Uterus (tissue), 4 donors: ENCODE measurements around the gene SLC2A9. TPM values are rescaled to one million over a fixed set of nuclear protein-coding genes. Genes with fewer than 3 reads are reported as not detected.

ENCODE experiments used
- DNase-seq, 2 donors: peaks; one replicate each; pipeline ENCODE4 v3.0.0-alpha.2; 2019 to 2020
- H3K27ac ChIP-seq, 2 donors: fragments of 200-600 bp; sonication (generic); 1 replicate in 1 of 2; 2 replicates in 1 of 2; pipeline ENCODE4 v1.5.1; 2016 to 2018
- H3K27me3 ChIP-seq, 2 donors: fragments of 200-600 bp; sonication (generic); one replicate each; pipeline ENCODE4 v1.5.1; 2018 to 2019; ENCODE audit warnings: control low read depth in 1 of 2
- H3K36me3 ChIP-seq, 2 donors: fragments of 200-600 bp; sonication (generic); one replicate each; pipeline ENCODE4 v1.5.1; 2019; ENCODE audit warnings: control low read depth in 1 of 2
- H3K4me1 ChIP-seq, 2 donors: fragments of 200-600 bp; sonication (generic); one replicate each; pipeline ENCODE4 v1.5.1; 2018 to 2019; ENCODE audit warnings: control low read depth in 1 of 2
- H3K4me3 ChIP-seq, 2 donors: fragments of 200-600 bp; sonication (generic); 1 replicate in 1 of 2; 2 replicates in 1 of 2; pipeline ENCODE4 v1.5.1; 2018 to 2019; ENCODE audit warnings: mild to moderate bottlenecking in 1 of 2
- H3K9me3 ChIP-seq, 2 donors: fragments of 200-600 bp; sonication (generic); one replicate each; pipeline ENCODE4 v1.5.1; 2019; ENCODE audit warnings: control low read depth in 1 of 2
- CTCF ChIP-seq, 4 experiments: fragments of 200-600 bp in 2 of 4; fragments of 450-650 bp in 2 of 4; sonication (generic) in 2 of 4; IDR thresholded peaks; one replicate each; pipeline ENCODE4 v1.5.1; 2016 to 2019; ENCODE audit warnings: antibody characterized with exemption in 4 of 4, mild to moderate bottlenecking in 2 of 4, moderate library complexity in 1 of 4
- POLR2A ChIP-seq, 2 donors: fragments of 450-650 bp; IDR thresholded peaks; one replicate each; pipeline ENCODE4 v1.6.1; 2016; ENCODE audit warnings: antibody characterized with exemption in 2 of 2, mild to moderate bottlenecking in 1 of 2, moderate library complexity in 1 of 2
- intact Hi-C: fragments of 100-400 bp; cut with DNase I; formaldehyde crosslinking; loops from one replicate; pipeline ENCODE4 v1.15.1; 2023; ENCODE audit warnings: low total_unique reads
- total RNA-seq, 4 donors: library from RNA; depleted of rRNA in 3 of 4; stranded (reverse); fragments of >200 nt in 3 of 4; gene quantifications; one replicate each; pipeline versions ENCODE4 v1.1.0 to v1.2.4, GENCODE V29; 2014 to 2023
- donor health status: DM: yes; HTN: yes; CAD: no.

The SLC2A9 gene
- total RNA-seq, 4 donors from 2014 or later: 0.51 to 9.3 (median 7.1) TPM

- DNase-seq: no peak
Observed at GRCh38 chr4:9938933-9939332, 82.4 kb downstream of the SLC2A9 start.

DNA sequence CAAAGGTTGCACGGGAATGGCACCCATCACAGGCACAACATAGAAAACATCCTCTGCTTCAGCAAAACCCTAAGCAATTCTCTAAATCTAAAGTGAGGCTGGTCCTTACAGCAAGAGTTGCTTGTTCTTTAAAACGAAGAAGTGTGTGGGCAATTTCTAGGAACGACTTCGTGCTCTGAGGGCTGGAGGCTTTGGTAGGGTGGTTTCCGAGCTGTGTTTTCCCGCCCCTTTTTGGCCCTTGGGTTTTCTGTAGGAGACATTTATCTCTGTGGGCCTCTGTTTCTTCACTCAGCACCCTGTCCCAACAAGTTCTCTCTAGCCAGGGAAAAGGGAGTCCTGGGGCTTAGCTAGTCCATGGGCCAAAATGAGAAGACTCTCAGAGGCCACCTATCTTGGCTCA is 84.2 kb downstream of the SLC2A9 start:
- intact Hi-C loops: no loop called here
- H3K27ac ChIP-seq: no peak overlapping the region
- H3K4me3 ChIP-seq: no peak overlapping the region
- DNase-seq: no peak
- no peaks in the 10 kb centered on the region for H3K4me1 ChIP-seq
- no peaks in the 10 kb centered on the region for H3K36me3 ChIP-seq
- no peaks in the 10 kb centered on the region for H3K9me3 ChIP-seq
- TF ChIP-seq POLR2A (IDR thresholded peaks at IDR 0.05) (no peak), CTCF (IDR thresholded peaks at IDR 0.05) (no peak)
- no peaks in the 10 kb centered on the region for H3K27me3 ChIP-seq

More at GRCh38 chr4:9938933-9939332, 82.4 kb downstream of the SLC2A9 start:
- Histone ChIP-seq H3K36me3 (no peaks in the 10 kb centered on the region), H3K27me3 (no peaks in the 10 kb centered on the region), H3K9me3 (no peaks in the 10 kb centered on the region), H3K27ac (no peak overlapping the region), H3K4me1 (no peaks in the 10 kb centered on the region), H3K4me3 (no peak overlapping the region)
- TF ChIP-seq POLR2A (IDR thresholded peaks at IDR 0.05): no peak
- TF ChIP-seq CTCF (IDR thresholded peaks at IDR 0.05): no peak
- intact Hi-C loops: no loop called here

DNA sequence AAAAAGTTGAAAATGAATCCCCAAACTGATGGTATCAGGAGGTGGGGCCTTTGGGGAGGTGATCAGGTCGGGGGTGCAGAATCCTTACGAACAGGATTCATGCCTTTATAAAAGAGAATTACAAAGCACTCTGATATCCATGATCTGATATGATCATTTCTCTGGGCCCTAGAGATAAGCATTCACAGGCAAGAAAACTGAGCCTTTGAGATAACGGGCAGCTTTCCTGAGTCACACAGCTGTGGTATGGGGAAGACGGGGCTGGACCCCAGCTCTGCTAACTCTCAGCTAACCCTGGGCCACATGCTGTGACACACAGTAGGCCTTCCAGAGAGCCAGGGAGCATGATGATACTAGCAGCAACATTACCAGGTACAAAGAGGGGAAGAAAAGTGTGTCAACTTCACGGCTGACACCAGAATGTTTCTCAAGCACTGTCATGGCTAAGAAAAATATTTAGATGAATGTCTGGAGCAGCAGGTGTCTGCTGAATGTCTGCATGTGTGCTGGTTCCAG is 85.1 kb downstream of the SLC2A9 start:
- Histone ChIP-seq H3K9me3 (no peaks in the 10 kb centered on the region), H3K36me3 (no peaks in the 10 kb centered on the region), H3K4me1 (no peaks in the 10 kb centered on the region), H3K27me3 (no peaks in the 10 kb centered on the region), H3K27ac (no peak overlapping the region), H3K4me3 (no peak overlapping the region)
- TF ChIP-seq POLR2A (IDR thresholded peaks at IDR 0.05): no peak
- no peak for TF ChIP-seq CTCF (IDR thresholded peaks at IDR 0.05)
- intact Hi-C loops: no loop called here
- DNase-seq: no peak

DNA sequence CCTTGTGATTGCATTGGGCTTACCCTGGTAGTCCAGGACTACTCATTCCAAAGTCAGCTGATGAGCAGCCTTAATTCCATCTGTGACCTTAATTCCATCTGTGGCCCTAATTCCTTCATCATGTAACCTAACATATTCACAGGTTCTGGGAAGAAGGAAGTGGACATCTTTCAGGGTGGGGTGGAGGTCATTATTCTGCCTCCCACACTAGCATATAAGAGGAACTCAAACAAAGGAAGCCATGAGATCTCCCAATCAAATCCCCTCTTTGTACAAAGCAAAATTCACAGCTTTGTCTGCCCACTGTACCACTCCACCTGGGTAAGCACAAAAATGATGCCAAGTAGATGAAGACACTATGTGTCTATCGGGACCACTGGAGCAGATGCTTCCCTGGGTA is 87.3 kb downstream of the SLC2A9 start:
- H3K36me3 ChIP-seq: no peaks in the 10 kb centered on the region
- TF ChIP-seq CTCF (IDR thresholded peaks at IDR 0.05) (no peak), POLR2A (IDR thresholded peaks at IDR 0.05) (no peak)
- H3K27me3 ChIP-seq: no peaks in the 10 kb centered on the region
- no peak for DNase-seq
- H3K9me3 ChIP-seq: no peaks in the 10 kb centered on the region
- no peak overlapping the region for H3K4me3 ChIP-seq
- no peak overlapping the region for H3K27ac ChIP-seq
- H3K4me1 ChIP-seq: no peaks in the 10 kb centered on the region
- intact Hi-C loops: no loop called here

DNA sequence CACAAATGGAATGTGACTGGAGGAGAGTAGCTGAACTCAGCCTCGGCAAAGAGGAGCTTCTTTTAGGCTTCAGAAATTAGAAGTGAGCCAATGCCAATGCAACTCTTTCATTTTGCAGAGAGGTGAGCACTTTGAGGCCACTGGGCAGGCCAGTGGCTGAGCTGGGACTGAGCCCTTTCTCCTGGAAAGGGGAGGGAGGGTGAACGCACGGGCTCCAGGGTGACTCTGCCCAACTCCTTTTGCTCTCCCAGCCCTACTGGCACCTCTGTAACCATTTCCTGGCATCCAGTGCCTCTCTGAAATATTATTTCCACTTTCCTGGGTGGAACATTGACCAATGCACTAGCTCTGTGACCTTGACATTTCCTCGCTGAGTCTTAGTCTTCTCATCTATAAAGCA is 88.1 kb downstream of the SLC2A9 start:
- Histone ChIP-seq H3K4me1 (no peaks in the 10 kb centered on the region), H3K4me3 (no peak overlapping the region), H3K9me3 (no peaks in the 10 kb centered on the region), H3K27ac (no peak overlapping the region), H3K27me3 (no peaks in the 10 kb centered on the region), H3K36me3 (no peaks in the 10 kb centered on the region)
- intact Hi-C loops: no loop called here
- DNase-seq: no peak
- TF ChIP-seq CTCF (IDR thresholded peaks at IDR 0.05): no peak
- TF ChIP-seq POLR2A (IDR thresholded peaks at IDR 0.05): no peak
